HG03066 (cell line): ENCODE results near the gene ANKRD23.
"Not testable (repeated sequence)": the region's sequence is repeated elsewhere in the genome, so short reads cannot be mapped to it uniquely, and the experiment has no call there.

Experiments used
- ATAC-seq: cut with Tn5 transposase; IDR thresholded peaks from one replicate; pipeline ENCODE4 v1.9.1; 2021; ENCODE audit warnings: low read depth; ENCODE audit not compliant: unreplicated experiment

The ANKRD23 gene

DNA sequence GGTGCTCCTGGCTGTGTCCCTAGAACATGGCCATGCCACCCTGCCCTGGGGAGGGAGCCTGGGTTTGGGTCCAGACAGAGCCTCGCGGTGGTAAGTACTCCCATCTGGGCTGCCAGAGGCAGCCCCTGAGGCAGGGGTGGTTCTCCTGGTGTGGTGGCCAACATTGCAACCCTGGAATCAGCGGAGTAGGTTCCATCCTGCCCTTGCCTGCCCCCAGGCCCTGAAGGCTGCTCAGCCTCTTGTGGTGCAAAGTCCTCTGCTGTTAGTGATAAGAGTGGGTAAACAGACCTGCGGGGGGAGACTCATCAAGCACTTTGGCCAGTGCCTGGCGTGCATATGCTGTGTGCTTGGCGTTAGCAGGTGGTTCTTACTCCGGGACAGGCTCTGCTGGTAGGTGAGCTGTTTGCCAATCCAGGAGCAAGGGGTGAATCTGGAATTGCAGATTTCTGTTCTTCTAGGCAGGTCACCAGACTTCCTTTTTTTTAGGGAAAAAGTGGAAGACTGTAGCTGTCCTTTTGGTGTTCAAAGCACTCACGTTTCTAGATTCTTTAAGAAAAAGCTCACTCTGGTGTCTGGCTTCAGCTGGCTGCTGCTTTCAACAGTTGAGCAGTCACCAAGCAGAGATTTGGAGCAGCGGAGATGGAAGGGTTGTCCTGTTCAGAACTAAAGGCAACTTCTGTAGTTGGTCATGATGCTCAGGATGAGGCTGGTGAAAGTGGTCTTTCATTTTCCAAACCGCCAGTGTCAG, 24.5 kb downstream of the ANKRD23 start:
- ATAC-seq, result no peak

DNA sequence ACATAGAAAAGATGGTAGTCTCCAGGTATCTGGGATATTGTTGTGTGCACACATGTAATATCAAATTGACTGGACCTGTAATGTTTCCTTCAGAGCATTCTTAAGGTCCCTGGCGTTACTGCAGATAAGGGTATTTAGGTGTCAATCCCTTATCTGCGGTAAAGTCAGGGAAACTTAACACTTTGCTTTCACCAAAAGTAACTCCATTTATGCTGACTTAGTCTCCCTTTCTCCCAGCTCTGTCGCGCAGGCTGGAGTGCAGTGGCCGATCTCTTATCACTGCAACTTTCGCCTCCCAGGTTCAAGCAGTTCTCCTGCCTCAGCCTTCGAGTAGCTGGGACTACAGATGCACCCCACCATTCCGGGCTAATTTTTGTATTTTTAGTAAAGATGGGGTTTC, 25.9 kb downstream of the ANKRD23 start:
- no peak for ATAC-seq

DNA sequence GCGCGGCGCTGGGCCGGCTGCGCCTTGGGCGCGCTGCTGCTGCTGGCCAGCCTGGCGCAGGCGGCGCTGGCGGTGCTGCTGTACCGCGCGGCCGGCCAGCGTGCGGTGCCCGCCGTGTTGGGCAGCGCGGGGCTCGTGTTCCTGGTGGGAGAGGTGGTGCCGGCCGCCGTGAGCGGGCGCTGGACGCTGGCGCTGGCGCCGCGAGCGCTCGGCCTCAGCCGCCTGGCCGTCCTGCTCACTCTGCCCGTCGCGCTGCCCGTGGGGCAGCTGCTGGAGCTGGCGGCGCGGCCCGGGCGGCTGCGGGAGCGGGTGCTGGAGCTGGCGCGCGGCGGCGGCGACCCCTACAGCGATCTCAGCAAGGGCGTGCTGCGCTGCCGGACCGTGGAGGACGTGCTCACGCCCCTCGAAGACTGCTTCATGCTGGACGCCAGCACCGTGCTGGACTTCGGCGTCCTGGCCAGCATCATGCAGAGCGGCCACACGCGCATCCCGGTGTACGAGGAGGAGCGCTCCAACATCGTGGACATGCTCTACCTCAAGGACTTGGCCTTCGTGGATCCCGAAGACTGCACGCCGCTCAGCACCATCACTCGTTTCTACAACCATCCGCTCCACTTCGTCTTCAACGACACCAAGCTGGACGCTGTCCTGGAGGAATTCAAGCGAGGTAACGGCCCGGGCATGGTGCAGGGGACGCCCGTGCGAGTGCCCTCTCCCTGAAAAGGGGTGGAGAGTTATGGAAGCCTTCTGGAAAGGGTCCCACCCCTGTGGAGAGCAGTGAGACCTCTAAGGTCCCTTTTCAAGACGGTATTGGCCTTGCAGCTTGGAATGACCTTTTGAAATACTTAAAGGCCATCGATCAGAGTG, 26.8 kb downstream of the ANKRD23 start:
- ATAC-seq, result no peak

DNA sequence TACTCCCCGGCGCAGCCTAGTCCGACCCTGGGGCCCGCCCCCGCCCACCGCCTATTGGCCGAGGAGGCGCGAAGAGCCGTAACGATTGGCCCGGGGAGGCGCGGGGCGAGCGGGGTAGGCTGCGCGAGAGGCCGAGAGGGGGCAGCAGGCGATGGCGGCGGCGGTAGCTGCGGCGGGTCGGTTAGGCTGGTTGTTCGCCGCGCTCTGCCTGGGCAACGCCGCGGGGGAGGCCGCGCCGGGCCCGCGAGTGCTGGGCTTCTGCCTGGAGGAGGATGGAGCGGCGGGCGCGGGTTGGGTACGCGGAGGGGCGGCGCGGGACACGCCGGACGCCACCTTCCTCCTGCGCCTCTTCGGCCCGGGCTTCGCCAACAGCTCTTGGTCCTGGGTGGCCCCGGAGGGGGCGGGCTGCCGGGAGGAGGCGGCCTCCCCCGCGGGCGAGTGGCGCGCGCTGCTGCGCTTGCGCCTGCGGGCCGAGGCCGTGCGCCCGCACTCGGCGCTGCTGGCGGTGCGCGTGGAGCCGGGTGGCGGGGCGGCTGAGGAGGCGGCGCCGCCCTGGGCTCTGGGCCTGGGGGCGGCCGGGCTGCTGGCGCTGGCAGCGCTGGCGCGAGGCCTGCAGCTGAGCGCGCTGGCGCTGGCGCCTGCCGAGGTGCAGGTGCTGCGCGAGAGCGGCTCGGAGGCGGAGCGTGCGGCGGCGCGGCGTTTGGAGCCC, 27.5 kb downstream of the ANKRD23 start, which contains the start of gene CNNM3:
TSS of gene CNNM3 (plus strand) at position 142 of the 709 bp plus-strand sequence. CDS start at position 152, 10 bp downstream.
- ATAC-seq, result peak; percentile 89

DNA sequence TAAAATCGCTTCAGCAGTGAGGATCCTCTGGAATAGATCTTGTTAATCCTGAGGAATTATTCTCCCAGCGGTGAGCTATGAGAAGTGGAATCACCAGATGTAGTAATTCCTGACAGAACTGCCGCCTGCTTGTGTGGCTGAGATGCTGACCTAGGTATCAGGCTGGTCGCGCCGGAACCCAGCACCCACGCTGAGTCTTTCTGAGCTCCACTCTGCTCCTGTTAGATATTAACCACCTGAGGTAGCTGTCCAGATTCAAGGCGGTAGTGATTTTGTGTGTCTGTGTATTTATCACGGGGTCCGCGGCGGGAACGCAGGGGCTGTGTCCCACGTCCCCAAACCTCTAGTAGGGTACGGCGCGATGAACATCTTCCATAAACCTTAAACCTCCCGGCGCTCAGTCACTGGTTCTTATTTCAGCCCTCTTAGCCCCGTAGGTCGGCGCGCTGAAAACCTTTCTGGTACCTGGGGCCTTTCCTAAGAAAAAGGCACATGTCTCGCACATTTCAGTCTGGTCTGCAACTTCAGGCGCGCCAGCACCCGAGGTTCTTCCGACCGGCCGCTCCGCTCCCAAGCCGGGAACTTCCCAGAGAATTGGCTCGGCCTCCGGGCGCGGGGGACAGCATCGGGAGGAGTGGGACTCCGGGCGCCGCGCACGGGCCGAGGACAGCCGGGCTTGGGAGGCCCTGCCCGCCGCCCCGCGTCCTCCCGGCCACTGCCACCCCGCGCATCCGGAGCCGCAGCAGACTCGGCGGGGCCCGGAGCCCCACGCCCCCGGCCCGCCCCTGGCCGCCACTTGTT, 28.3 kb downstream of the ANKRD23 start:
- no peak for ATAC-seq

DNA sequence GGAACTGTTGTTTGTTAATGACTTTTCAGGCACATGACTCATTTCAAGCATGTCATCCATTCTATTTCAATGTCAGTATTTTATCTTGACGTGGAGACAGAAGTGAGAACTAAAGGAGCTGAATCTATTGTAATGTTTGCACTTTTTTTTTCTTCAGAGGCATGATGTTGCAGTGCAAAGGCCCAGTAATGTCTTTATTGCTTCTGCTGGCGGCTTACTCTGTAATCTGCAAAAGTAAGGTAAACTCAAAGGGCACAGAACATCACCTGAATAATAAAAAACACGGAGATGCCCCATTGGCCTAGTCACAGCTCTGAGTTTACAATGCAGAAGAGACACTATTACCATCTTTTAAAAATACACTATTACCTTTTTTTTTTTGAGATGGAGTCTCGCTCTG, 30.2 kb downstream of the ANKRD23 start:
- no peak for ATAC-seq

DNA sequence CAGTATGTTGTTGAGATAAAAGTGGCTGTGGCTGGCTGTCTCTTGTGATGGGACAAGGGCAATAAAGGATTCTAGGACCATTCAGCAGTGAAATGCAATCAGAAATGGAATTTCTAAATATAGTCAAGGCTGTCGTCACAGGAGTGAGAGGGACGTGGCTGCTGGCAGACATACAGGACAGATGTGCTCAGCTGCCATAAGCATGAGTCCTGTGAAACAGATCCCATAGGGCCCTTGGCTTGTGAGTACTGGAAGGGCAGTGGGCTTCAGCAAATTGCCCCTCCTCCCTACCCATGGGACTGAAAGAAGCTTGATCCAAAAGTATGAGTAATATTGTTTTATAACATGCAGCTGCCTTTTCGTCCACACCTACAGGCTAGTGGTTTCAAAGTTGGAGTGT, 31.9 kb downstream of the ANKRD23 start:
- ATAC-seq, result no peak

DNA sequence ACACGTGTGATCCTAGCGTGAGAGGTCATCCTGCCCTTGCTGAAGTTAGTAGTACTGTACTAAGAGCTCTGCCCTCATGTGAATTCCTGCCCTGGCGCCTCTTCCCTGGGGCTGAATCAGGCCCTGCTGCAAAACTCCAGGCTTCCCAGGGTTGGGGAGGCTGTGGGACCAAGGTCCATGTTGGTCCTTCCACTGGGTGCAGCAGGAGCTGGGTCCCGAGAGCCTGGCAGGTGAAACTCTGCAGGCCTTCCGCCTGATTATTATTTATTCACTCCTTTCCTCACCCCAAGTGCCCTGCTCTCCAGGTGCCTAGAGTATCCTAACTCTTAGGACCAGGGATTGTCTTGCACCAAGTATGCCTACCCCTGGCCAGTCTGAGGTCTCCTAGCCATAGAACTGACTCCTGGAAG, 33.0 kb downstream of the ANKRD23 start:
- no peak for ATAC-seq

DNA sequence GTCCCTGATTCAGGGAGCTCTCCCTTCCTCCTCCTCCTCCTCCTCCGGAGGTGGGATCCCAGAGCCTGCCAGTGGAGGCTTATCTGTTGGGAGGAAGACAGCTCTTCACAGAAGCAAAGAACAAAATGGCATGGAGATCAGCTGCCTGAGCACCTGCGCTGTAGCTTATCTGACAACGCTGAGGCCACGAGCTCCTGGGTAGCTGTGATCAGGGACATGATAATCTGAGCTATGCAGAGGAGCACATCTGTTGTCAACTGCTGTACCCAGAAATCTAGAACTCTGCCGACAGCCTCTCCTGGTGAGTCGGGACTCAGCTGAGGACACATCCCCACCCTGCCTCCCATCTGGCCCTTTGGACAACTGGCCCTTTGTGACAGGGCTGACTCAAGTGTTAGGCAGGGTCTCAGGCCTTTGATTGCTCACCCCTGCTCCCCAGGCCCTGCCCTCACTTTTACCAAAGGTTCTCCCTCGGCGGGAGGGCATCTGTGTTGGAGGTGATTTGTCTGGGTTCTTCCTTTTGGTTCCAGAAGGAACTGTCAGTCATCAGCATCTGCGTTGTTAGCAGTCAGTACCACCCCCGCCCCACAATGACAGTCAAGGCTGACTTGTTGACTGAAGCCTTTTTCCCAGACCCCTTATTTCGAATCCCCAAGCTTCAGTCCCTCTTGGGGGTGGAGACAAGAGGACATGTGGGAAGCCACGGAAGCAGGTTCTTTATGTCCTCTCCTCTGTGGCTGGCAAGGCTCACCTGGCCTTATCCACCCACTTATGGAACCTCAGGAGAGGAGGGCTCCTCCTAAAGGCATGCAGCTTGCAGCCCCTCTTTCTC, 33.7 kb downstream of the ANKRD23 start:
- no peak for ATAC-seq

DNA sequence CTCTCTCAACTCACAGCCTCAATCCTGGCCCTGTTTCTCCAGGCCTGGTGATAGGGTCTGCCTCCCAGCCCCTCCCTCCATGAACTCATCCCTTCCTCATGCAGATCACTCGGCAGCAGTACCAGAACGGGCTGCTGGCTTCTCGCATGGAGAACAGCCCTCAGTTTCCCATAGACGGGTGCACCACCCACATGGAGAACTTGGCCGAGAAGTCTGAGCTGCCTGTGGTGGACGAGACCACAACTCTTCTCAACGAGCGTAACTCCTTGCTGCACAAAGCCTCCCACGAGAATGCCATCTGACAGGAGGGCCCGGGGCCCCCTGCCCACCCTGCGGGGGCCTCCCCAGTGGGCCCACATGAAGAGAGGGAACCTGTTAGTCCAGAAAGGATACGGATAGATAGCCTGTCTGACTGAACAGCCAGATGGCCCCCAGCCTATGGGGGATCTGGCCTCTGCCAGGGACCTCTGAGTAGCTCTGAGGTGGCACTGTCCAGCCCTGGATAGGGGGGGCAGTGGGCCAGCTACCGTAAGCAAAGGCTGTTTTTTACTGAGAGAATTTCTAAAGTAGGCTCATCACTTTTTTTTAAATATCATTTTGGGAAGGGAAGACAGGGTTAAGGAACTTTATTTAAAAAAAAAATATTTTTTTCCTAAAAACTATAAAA, 34.5 kb downstream of the ANKRD23 start:
- ATAC-seq, result no peak

DNA sequence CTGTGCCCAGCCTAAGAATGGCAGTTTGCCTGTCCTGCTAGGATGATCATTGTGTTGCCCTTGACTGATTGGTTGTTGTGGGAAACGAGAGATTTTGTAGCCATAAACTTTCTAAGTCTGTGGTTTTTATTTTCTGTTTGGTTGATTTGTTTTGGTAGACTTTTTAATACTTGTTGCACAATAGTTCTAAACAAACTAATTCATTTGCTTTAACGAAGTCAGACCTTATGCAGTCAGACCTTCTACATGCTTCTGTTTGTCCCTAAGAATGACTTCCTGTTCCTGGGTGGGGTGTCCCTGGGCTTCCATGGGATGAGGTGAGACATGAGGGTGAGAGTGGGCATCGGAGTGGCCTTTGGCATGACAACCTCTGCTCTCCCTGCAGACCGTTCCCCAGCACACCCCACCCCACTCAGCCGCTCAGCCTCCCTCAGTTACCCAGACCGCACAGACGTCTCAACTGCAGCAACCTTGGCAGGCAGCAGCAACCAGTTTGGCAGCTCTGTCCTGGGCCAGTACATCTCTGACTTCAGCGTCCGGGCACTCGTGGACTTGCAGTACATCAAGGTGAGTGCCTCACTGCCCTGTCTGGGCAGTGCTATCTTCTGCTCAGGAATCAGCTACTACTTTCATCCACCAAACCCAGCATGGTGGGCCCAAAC, 35.5 kb downstream of the ANKRD23 start:
- ATAC-seq, result no peak

DNA sequence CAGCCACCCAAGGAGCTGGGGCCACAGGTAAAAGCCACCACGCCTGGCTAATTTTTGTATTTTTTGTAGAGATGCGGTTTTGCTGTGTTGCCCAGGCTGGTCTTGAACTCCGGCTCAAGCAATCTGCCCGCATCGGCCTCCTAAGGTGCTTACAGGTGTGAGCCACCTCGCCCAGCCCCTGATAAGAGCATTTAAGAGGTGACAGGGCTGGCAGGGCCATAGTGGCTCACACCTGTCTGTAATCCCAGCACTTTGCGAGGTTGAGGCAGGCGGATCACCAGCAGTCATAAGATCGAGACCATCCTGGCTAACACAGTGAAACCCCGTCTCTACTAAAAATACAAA, 36.7 kb downstream of the ANKRD23 start:
- ATAC-seq, result no peak

DNA sequence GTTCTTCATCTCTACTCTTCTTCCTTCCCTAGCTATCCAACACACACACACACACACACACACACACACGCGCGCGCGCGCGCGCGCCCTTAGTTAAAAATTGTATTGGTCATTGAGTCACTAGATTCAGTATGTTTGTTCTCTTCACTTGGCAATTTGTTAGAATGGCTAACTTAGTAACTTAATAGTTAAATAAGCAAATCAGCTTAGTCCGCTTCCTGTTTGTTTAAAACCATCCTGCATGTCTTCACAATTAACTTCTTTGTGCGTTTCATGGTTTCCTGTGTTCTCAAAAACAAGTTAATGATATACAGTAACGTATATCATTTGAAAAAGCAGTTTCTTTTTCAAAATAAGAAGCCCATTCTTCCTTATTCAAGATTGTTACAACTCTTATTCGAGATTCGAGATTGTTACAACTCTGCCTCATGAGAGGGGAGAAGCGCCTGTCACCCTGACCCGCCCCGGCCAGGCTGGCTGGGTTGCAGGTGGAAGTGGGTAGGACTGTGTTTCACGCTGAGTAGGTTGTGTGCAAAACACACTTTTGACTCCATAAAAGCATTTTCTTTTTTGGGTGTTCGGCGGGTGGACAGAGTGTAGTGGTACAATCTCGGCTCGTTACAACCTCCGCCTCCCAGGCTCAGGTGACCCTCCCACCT, 37.2 kb downstream of the ANKRD23 start:
- peak; percentile 51 for ATAC-seq

DNA sequence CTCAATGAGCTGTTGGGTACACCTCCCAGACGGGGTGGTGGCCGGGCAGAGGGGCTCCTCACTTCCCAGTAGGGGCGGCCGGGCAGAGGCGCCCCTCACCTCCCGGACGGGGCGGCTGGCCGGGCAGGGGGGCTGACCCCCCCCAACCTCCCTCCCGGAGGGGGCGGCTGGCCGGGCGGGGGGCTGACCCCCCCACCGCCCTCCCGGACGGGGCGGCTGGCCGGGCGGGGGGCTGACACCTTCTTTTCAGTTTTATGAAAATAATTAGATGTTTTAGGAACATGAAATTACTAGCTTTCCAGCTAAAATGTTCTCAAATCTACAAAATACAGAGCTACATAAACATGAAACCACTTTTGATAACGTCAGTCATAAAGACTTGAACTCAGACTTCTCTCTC, 37.9 kb downstream of the ANKRD23 start:
- ATAC-seq, result not testable (repeated sequence)

DNA sequence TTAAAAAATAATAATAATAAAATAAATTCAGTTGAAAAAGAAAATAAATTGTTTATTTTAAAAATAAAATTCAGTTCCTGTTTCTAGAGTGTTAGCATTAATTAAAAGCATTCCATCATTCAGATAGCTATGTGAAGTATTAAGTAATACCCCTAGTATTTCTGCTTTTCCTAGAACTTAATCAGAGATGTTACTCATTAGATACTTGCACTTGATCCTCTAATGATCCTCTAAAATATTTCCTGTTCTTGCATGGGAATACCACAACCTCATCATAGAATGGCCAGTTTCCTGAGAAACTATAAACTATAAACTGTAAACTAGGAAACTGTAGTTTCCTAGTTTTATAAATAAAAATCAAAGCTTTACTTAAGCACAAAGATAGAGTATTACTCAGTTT, 38.8 kb downstream of the ANKRD23 start:
- ATAC-seq, result no peak

DNA sequence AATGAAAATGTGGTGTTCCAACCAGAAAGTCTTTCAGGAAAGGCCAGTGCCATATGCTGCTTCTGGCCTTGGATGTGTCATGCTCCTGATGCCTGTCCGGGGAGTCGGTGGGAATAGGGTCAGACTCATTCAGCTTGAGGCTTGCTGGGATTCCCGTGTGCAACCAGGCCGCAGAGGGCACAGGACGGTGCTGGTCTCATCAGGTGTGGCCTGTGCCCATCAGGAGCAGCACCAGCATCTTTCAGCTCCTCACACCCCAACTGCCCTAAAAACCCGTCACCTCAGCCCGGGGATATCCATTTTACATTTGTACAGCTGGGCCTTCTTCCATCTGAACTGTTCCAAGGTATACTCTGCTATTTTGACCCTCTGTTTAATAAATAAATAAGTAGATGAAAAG, 41.1 kb downstream of the ANKRD23 start:
- ATAC-seq, result no peak

DNA sequence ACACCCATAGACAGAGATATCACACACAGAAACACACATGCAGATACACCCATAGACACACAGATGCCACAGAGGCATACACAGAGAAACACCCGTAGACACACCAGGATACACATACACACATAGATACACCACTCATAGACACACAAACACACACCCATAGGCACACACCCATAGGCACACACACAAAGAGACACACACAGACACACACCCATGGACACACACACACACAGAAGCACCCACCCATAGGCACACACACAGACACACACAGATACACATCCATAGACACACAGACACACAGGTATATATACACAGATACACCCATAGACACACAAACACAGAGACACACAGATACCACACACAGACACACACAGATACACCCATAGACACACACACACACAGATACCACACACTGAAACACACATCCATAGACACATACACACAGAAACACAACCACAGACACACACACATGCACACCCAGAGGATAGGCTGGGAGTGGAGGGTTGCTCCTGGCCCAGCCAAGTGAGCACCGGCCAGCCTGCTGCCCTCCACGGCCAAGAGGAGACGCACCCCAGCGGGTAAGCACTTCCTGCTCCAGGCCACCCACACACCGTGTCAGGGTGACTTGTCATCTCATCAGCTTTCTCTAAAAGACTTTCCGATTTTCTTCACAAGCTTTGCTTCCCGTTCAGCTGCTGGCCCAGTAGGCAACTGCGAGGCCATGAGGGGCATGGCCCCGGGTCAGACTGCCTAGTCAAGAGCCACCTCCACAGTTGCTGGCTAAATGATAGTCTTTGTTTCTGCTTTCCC, 41.8 kb downstream of the ANKRD23 start:
- ATAC-seq, result peak; percentile 44
